IPS-11a (cell line): ENCODE results near the gene CHEK2.
"Not testable (repeated sequence)": the region's sequence is repeated elsewhere in the genome, so short reads cannot be mapped to it uniquely, and the experiment has no call there.

Source experiments
- H3K4me3 ChIP-seq: one replicate; pipeline ENCODE4 v1.5.1; 2013; ENCODE audit warnings: low read depth, low read length, control low read depth

The CHEK2 gene

GRCh38 chr22:28741785-28742561 is at the start of gene CHEK2, which contains the start of gene HSCB:
CHEK2 (minus strand) TSS chr22:28741820; CDS start chr22:28734721, 7,099 bp downstream.
HSCB (plus strand) TSS chr22:28742039; CDS start chr22:28742096, 57 bp downstream.
- H3K4me3 ChIP-seq, result peak within 1 kb of the TSS; percentile 88

DNA sequence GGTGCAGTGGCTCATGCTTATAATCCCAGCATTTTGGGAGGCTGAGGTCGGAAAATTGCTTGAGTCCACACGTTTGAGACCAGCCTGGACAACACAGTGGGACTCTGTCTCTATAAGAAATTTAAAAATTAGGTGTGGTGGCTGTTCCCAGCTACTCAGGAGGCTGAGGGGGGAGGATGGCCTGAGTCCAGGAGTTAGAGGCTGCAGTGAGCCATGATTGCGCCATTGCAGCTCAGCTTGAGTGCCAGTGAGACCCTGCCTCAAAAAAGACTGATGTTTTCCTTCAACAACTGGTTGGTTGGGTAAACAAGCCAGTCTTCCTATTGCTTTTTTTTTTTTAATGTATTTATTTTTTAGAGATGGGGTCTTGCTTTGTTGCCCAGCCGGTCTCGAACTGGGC is 49.5 kb upstream of the CHEK2 start:
- H3K4me3 ChIP-seq, result no peak overlapping the region

- H3K4me3 ChIP-seq, result no peak overlapping the region
These were observed 47.0 kb upstream of the CHEK2 start for GRCh38 chr22:28788601-28789000.

GRCh38 chr22:28783786-28784671 is 42.4 kb upstream of the CHEK2 start:
- H3K4me3 ChIP-seq, result no peak overlapping the region

- H3K4me3 ChIP-seq, result no peak overlapping the region
These were observed 38.7 kb upstream of the CHEK2 start for GRCh38 chr22:28780296-28780695.

DNA sequence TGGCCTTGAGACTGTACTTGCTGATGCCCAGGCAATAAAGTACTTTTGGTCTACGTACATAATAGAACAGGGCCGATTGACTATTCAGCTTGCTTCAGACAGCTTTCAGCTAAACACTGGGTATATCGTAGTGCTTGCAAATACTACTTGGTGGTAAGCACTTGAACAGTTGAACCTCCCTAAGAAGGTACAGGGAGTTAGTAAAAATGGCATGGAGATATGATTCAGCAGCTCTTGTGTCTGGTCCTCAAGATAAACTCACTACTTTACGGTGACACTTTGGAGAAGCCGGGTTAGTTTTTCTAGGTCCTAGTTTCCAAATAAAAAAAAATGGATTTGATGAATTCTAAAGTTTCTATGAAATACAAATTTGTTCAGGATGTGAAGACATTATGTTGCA is 38.2 kb upstream of the CHEK2 start:
- H3K4me3 ChIP-seq, result no peak overlapping the region

GRCh38 chr22:28774378-28774777 is 32.8 kb upstream of the CHEK2 start:
- no peak overlapping the region for H3K4me3 ChIP-seq

GRCh38 chr22:28773461-28773867 is 31.8 kb upstream of the CHEK2 start:
- peak overlapping the region; percentile 65 for H3K4me3 ChIP-seq

GRCh38 chr22:28772633-28773460 is 31.2 kb upstream of the CHEK2 start, which contains the start of gene CCDC117:
CCDC117 (plus strand) TSS chr22:28772695; CDS start chr22:28772850, 155 bp downstream.
- peak within 1 kb of the TSS; percentile 81 for H3K4me3 ChIP-seq

DNA sequence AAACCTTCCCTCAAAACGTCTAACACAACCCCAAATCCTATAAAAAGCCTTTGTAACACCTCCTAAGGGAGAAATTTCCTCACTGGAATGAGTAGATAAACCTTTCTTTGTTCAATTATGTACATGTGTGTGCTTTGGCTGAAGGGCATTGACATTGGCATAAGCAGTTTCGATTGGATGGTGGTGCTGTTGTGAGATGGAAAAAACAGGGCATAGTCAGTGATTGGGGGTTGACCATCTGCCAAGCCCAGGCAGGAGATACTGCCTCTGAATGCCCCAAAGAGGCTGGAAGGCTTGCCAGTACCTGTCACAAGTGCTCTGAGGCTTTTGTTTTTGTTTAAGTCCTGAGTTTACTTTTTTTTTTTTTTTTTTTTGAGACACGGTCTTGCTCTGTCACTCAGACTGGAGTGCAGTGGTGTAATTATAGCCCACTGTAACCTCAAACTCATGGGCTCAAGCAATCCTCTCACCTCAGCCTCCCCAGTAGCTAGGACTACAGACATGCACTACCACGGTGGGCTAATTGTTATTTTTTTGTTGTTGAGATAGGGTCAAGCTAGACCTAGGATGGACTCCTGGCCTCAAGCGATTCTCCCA is 29.7 kb upstream of the CHEK2 start:
- H3K4me3 ChIP-seq, result no peak overlapping the region

GRCh38 chr22:28769394-28770085 is 27.9 kb upstream of the CHEK2 start:
- no peak overlapping the region for H3K4me3 ChIP-seq

DNA sequence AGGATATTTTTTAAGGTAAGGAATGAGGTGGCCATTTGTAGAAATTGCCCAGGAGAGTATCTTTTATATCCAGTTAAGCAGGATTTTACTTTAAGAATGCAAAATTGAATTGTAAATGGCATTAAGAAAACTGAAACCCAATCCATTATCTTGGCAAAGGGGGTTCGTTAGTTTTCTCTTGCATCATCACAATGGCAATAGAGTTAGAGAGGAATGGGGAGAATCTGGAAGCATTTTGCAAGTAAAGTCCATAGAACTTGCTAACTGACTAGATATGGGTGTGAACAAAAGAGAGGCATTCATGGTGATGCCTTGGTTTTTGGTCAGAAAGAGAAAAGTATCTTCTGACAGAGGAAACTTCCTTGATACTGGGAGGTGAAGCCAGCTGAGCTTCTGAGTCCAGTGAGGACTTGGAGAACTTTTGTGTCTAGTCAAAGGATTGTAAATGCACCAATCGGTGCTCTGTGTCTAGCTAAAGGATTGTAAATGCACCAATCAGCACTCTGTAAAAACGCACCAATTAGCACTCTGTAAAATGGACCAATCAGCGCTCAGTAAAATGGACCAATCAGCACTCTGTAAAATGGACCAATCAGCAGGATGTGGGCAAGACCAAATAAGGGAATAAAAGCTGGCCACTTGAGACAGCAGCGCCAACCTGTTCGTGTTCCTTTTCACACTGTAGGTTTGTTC is 27.2 kb upstream of the CHEK2 start:
- no peak overlapping the region for H3K4me3 ChIP-seq

DNA sequence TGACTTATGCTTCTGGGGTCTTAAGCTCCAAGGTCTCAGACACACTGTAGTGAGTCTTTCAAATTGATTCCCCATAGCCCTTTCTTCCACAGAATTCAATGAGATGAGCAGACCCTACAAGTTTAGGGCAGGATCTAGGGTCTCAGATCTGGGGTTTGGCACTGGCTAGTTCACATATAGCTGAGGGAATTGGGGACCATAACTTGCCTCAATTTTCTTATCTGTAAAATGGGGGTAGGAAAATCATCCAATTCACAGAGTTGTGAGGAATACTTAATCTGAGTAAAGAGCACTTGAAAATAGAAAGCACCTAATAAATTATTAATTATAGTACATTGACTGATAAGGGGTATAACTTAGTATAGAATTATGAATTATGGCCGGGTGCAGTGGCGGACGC is 25.0 kb upstream of the CHEK2 start:
- H3K4me3 ChIP-seq, result no peak overlapping the region

- not testable (repeated sequence) for H3K4me3 ChIP-seq
These were observed 20.4 kb upstream of the CHEK2 start for GRCh38 chr22:28762000-28762399.

GRCh38 chr22:28761449-28761755 is 19.8 kb upstream of the CHEK2 start:
- H3K4me3 ChIP-seq, result no peak overlapping the region

- H3K4me3 ChIP-seq, result no peak overlapping the region
These were observed 18.4 kb upstream of the CHEK2 start for GRCh38 chr22:28759861-28760560.

DNA sequence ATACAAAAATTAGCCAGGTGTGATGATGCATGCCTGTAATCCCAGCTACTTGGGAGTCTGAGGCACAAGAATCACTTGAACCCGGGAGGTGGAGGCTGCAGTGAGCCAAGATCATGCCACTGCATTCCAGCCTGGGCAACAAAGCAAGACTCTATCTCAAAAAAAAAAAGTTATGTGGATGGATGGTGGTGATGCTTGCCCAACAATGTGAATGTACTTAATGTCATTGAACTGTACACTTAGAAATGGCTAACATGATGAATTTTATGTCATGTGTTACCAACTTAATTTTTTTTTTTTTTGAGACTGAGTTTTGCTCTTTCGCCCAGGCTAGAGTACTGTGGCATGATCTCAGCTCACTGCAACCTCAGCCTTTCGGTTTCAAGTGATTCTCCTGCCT is 12.9 kb upstream of the CHEK2 start:
- H3K4me3 ChIP-seq, result not testable (repeated sequence)

DNA sequence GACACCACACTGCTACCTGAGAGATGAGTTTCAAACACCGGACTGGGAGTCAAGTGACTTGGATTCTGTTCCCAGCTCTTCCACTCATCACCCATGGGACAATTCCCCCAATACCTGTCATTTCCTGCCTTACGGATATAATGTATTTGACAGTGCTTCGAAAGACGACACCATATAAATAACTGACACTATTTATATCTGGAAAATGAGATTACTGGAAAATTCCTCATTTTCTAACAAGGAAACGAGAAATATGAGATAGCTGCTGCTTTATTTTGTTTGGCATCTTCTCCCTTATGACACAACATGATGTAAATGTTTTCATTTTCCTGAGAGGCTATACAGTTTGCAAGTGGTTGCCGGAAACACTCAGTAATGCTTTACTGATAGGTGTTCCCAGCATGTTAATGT is 8.9 kb upstream of the CHEK2 start:
- H3K4me3 ChIP-seq, result no peak overlapping the region

DNA sequence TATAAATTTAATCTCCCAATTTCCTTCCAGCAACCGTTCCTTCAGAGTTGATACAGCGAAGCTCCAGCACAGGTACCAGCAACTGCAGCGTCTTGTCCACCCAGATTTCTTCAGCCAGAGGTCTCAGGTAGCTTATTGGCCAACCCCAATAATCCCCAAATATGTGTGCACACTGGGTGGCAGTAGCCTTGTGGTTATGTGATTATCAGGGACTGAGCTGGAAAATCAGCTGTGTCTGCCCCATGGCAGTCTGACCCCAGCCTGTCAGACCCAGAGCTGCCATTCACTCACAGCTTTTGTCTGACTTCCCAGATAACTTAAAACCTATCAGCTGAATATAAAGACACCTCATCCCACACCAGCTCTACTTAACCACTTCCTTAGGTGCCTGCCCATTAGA is 2.2 kb upstream of the CHEK2 start:
- no peak overlapping the region for H3K4me3 ChIP-seq
